NCI-H128 (cell line): ENCODE results near the gene SPHK1.

Experiments used
- DNase-seq: peaks from one replicate; lab custom pipeline; 2025; ENCODE audit not compliant: unreplicated experiment; lab: John Stamatoyannopoulos, UW

The SPHK1 gene

DNA sequence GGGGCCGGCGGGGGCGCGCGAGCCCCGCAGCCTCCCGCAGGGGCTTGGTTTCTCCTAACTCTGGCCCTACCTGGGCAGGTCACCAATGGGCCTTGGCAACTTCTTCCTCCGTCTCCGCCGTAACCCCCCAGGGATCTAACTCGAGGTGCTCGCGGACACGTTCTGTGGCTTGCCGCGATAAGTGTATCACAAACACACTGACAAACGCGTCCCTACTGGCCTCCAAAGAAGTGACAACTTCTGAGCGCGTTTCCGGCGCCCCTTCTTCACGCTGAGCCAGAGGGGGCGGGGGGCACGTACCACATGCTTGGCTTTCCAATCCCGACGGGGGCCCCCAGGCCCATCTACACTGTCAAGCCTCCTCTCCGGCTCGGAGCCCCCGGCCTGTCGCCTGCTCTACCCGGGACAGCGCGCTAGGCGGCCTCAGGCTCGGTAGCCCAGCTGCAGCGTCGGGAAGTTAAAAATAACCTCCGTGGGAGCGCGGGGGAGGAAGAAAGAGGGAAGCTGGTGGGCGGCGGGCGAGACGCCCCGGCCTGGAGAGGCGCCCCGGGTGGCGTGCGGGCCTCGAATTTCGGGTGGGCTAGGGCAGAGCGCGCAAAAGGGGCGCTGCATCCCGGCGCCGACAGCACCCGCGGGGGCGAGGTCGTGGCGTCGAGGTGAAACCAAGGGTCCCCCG, 725 bp upstream of the SPHK1 start:
- DNase-seq, result no peak

DNA sequence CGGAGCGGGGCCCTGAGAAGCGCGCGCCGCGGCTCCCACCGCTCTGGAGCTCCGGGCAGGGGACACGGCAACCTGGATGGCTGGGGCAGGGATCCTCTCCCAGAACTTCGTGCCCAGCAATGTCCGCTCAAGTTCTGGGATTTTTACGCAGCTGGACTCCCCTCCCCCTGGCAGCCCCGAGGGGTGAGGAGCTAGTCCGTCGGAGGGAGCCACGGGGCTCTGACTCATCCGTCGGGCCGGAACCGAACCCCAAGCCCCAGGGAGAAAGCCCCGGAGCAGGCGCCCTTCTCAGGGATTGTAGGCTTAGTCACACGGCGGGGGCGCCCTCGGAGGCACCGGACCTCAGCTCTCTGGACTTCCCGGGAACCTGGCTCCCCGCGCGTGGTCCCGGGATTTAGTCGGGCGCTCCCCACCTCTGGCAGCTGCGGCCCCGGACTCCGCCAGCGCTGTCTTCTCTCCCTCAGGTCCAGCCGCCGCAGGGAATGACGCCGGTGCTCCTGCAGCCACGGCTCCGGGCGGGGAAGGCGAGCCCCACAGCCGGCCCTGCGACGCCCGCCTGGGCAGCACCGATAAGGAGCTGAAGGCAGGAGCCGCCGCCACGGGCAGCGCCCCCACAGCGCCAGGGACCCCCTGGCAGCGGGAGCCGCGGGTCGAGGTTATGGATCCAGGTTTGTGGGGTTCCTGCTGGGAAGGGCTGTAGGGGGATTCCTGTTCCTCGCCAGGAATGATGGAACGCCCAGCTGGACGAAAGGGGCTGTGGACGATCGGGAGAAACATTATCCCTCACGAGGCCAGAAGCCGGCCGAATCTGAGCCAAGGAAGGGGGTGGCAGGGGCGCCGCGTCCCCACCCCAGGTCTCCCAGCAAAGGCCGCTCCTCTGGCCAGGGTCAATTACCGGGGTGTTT, 830 bp downstream of the SPHK1 start:
- no peak for DNase-seq

DNA sequence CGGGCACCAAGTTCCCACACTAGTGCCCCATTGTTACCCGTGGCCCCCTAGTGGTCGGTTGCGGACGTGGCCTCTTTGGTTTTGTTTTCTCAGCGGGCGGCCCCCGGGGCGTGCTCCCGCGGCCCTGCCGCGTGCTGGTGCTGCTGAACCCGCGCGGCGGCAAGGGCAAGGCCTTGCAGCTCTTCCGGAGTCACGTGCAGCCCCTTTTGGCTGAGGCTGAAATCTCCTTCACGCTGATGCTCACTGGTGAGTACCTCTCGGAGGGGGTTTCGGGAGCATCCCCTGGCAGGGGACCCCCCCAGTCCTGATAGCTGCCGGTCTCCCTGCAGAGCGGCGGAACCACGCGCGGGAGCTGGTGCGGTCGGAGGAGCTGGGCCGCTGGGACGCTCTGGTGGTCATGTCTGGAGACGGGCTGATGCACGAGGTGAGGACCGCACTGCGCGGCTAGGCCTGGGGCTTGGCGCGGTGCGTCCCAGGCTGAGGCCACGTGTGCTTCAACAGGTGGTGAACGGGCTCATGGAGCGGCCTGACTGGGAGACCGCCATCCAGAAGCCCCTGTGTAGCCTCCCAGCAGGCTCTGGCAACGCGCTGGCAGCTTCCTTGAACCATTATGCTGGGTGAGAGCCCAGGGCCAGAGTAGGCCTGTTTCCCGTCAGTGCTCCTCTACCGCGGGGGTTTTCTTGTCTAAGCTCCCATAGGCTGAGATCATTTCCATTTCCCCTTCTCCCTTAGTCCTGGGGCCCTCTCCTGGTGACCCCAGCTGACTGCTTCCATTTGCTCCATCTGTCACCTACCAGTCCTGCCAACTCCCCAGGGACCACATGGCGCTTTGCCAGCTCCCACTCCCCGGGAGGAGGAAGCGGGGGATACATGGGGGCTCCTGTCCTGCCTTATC, 1.7 kb downstream of the SPHK1 start:
- no peak for DNase-seq

DNA sequence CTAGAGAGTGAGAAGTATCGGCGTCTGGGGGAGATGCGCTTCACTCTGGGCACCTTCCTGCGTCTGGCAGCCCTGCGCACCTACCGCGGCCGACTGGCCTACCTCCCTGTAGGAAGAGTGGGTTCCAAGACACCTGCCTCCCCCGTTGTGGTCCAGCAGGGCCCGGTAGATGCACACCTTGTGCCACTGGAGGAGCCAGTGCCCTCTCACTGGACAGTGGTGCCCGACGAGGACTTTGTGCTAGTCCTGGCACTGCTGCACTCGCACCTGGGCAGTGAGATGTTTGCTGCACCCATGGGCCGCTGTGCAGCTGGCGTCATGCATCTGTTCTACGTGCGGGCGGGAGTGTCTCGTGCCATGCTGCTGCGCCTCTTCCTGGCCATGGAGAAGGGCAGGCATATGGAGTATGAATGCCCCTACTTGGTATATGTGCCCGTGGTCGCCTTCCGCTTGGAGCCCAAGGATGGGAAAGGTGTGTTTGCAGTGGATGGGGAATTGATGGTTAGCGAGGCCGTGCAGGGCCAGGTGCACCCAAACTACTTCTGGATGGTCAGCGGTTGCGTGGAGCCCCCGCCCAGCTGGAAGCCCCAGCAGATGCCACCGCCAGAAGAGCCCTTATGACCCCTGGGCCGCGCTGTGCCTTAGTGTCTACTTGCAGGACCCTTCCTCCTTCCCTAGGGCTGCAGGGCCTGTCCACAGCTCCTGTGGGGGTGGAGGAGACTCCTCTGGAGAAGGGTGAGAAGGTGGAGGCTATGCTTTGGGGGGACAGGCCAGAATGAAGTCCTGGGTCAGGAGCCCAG, 2.8 kb downstream of the SPHK1 start:
- no peak for DNase-seq

DNA sequence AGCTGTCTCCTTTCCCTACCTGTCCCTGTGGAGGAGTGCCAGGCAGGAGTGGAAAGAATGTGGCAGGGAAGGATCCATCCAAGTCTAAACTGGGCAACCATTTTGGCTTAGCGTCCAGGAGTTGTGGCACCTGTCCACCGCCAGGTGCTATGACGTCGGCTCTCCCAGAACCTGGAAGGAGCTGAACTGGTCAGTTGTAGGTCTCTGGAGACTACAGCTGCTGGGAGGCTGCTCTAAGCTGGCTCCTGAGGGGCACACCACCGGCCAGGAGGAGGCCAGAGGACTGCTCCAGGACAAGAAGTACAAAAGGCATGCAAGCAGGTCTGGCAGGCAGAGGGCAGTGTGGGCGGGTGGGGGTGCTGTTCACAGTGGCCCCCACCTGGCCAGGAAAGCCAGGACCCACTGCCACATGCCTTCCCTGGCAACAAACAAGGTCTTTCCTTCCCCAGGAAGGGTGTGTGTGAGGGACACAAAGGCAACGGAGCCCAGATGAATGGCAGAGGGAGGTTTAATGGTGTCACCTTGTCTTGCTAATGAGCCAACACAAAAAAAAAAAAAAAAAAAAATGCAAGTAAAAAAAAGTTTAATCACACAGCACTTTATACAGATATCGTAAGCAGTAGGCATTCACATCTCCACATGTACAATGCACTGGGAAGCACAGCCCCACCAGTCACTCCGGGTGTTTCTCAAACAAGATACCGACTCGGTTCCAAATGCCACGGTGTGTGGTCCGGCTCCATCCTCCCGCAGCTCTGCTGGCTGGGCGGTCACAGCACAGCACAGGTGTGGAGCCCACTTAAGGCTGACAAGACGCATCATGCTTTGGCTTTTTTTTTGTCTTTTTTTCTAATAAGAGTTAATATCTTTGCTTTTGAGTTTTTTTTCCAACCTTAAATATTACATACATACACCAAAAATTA, 4.8 kb downstream of the SPHK1 start:
- DNase-seq, result no peak

DNA sequence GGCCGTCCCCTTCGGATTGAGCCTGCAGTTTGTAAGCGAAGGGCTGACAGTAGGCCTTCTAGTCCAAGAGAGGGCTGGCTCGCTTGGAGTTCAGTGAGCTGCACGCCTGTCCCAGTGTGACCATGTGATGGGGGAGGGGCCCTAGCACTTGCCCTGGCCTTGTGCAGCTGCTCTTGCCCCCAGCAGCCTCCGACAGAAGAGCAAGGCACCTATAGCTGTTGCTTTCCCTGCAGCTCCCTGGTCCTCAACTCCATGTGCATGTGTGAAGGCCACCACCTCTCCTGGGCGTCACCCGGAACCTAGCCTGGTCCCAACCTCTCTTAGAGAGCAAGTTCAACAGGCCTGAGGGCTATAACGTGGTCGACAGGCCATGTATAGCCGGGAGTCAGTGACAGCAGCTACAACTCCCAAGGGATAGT, 5.6 kb downstream of the SPHK1 start:
- no peak for DNase-seq

DNA sequence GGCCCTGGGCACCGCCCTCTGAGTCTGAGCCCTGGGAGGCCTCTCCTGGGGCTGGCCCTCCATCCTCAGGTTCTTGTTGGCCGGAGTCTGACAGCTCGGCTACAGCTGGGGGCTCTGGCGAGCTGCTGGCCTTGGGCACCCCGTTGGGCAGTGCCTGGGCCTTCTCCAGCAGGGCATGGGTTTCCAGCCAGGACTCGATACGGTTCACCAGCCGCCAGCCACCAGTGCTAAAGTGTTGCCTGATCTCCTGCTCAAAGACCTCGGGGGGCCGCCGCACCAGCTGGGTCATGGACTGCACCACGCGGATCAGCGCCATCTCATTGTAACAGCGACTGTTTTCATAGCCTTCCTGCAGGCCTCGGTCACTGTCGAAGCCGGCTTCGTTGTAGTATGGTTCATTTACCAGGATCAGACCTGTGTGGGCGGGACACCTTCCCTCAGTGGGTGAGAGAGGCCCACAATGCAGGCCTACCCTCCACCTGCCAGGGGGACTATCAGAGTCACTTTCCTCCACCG, 6.8 kb downstream of the SPHK1 start:
- no peak for DNase-seq

DNA sequence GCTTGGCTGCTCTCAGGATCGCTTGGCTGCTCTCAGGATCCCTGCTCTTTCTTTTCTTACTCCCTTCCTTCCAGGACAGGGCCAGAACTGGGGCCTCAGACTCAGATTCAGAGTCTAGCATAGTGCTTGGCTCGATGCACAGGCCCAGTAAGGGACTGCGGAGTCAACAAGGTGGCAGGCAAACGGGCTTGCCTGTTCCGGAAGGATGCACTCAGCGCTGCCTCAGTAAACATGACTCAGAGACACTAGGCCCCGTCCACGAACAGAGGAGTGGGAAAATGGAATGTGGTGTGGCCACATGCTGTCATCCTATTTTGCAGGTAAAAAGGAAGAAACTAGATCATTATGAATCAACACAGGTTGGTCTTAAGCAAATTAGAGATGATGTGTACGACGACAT, 9.8 kb downstream of the SPHK1 start:
- no peak for DNase-seq

DNA sequence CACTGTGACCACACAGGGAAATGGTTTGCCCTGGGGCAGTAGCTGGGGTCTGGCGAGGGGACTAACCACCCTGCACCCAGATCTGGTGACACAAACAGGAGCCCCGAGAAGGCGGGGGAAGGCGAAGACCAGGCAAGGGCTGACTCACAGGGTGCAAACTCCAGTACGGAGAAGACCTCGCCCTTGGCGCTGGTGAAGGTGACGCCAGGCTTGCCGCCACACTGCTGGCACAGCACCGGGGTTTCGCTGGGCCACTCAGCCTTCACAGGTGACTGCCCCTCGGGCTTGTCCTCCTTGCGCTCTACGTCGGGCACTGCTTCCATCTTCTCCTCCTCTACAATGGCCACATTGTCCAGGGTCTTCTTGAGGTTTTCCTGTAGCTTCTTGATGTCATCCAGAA, 11.6 kb downstream of the SPHK1 start:
- DNase-seq, result no peak

DNA sequence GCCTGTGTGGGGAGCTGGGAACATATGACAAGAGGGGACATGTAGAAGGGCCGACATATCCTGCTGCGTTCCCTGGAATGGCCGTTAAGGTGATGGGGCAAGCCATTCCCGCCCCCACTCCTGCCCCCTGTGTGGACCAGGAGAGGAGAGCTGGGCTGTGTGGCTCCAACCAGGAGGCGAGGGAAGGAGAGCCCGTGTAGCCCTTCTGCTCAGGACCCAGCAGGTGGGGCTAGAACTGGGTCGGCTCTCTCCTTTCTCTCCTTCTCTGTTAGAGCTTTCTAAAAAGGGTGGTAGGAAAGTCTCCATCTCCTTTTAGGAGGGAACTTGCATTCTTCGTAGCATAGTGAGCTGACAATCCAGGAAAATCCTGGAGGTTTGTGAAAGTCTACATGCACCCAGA, 12.8 kb downstream of the SPHK1 start:
- DNase-seq, result no peak

DNA sequence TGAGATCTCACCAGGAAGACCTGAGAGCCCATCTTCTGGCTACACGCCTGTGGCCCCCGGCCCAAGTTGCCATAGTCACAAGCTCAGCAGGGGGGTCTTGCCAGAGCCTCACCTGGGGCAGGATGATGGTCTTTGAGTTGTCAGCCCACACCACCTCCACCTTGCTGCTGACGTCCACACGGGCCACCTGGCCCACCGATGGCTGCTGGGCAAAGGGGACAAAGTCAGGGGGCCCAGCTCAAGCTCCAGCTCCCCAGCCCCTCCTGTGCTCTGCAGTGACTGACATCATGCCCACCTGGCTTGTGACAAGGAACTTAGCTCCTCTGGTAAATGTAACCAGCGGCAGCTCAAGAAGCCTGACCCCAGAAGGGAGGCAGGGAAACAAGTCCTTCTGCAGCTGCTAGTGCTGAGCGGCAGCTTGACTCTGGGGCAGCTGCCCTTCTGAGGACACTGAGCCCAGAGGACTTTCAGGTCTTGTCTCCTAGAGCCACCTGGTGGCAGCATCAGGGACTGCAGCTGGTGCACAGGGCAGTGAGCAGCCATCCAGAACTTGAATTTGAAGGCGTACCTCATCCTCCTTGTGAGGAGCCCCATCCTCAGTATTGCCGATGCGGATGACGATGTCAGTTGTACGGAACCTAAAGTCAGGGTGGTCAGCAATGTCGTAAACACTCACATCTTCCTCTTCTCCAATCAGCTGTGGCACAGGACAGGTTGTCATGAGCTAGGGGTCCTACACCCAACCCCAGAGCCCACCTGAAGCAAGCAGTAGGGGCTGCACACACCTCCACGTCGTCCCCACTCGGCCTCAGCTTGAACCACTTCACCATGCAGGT, 13.5 kb downstream of the SPHK1 start:
- peak; percentile 48 for DNase-seq

DNA sequence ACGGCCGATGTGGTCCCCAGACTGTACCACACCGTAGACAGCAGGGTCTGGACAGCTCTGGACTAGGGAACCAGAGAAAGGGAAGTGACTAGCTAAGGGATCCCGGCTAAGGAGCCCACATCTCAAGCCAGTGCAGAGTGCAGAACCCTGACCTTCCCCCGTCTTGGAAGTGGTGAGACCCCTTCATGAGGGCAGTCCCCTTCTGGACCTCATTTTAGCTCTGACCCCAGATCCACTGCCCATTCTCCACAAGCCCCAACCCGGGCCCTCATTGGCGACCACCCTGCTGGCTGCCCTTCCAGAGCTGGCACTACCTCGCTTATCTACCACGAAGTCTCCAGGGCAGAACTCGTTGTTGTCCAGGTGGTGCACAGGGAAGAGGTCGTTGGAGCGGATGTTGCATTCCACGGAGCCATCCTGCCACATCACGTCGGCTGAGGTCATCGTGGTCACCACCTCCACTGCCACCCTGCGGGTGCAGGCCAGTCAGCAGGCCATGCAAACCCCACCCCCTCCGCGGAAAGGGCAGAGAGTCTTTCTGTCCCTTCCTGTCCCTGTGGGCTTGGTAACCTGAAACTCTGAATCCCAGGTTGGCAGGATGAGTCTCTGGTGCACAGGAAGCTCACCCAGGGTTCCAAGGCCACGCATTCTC, 14.2 kb downstream of the SPHK1 start:
- no peak for DNase-seq

DNA sequence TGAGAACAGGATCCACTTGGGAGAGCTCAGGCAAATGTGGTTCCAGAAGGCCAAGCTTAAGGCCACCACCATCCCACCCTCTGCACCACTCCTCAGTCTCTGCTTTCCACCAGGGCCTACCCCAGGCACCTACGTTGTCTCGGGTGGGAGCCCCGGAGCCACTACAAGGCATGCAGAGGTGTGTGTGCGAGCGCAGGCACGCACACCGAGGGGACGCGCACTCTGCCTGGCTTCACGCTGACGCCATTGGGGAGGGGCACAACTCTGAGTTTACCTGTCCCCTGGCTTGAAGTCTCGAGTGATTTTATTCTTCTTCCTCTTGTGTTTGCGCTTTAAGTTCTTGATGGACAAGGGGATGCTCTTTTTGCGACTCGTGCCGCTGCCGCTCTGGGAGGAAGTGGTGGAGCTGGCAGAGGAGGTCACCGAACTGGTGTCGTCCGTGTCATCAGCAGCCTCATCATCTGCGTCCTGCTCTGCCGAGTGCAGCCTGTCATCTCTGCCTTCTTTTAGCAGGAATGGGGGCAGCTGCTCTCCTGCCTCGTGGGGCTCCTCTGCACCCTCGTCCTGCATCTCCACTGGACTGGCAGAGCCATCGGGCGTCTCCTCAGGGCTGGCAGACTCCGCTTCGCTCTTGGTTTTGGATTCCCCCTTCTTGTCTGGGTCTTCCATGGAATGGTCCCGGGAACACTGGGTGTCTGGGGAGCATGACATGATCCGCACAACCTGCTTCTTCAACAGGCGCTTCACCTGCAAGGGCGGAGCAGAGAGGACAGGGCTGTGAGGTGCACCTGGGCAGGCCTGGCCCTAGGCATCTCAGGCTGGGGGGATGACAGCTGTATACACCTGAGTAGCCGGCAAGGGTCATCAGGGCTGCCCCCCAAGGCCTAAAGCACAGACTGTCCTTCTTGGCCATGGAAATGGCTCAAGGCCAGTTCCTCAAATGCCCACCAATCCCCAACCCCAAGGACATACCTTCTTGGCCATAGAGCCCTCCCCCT, 15.1 kb downstream of the SPHK1 start:
- DNase-seq, result no peak

DNA sequence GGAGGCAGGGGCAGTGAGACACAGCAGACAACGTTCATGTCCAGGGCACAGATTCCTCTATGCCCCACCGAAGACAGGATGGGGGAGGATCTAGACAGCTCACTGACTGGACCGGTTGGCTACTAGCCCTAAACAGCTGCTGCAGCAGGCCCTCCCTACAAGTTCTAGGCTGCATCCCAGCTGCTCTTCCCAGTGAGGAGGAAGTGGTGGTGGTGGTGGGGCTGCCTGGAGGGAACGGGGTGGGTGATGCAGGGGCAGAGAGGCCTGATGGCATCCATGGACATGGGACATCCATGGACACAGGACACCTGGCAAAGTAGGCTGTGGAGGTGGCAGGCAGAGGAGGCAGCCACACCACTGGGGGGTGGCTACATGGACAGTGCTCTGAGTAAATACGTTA, 18.3 kb downstream of the SPHK1 start:
- no peak for DNase-seq

DNA sequence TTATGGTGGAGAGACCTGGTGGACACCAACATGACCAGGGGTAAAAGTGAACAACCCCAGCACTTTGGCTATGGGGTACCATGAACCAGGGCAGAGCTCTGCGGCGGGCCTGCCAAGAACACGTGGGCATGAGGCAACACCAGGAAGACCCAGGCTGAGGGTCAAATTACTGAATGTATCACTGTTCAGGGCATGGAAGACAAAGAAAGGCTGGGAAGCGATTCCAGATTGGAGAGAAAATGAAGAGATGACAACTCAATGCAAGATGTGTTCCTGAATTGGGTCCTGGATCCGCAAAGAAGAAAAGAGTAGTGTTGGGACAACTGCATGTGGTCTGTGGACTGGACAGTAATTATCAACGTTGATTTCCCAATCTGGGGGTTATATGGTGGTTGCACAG, 19.8 kb downstream of the SPHK1 start:
- DNase-seq, result no peak

DNA sequence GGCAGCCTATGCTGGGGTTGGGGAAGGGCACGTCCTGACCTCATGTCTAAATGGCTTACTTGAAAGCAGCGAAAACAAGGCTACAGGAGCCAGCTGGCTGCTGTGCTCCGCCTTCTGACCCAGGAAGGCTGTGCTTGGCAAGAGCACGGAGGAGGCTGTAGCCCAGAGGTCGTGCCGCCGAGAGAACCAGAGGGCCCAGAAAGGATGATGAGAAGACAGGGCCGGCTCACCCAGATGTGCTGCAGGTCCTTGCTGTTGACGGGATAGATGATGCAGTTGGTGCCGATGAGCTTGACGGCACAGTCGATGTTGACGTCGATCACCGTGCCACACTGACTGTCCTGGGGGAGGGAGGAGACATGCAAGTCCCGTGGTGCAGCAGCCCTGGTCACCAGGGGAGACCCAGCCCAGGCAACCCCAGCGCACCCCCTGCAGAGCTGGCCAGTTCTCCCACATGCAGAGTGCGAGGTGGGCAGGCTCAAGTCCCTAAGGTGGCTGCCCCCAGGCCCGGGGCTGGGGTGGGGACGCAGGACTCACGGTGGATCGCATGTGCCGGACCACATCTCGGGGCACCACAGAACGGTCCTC, 20.7 kb downstream of the SPHK1 start:
- DNase-seq, result no peak

DNA sequence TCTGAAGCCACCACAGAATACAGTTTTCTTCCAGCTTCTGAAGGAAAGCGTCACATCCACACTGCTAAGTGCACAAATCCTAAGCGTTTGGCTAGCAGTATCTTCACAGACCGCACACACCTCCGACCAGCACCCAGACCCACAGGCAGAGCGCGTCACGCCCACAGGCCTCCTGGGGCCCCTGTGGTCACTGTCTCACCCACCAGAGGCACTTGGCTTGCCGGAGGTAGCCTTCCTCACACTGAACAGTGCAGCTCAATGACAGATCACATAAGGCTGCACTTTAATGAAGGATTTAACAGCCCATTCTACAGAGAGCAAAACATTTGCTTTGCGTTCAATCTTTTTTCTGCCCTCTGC, 21.2 kb downstream of the SPHK1 start:
- DNase-seq, result no peak
